ENCODE measurements around the gene ATP13A4.

The ATP13A4 gene

GRCh38 chr3:193554811-193555210, at the start of gene ATP13A4:
TSS of gene ATP13A4 (minus strand) at chr3:193554895. CDS start at chr3:193554799, 96 bp downstream.
- no peak for DNase-seq

GRCh38 chr3:193599393-193599792, 44.7 kb upstream of the ATP13A4 start:
- no peak for DNase-seq

- no peak for DNase-seq
Observed at GRCh38 chr3:193598202-193598601, 43.5 kb upstream of the ATP13A4 start.

- no peak for DNase-seq
Observed at GRCh38 chr3:193595939-193596487, 41.3 kb upstream of the ATP13A4 start.

- DNase-seq = no peak
Observed at GRCh38 chr3:193594946-193595689, 40.4 kb upstream of the ATP13A4 start.

- peak; percentile 20 for DNase-seq
Observed at GRCh38 chr3:193593668-193594030, 39.0 kb upstream of the ATP13A4 start.

- DNase-seq = peak; percentile 98
Observed at GRCh38 chr3:193592841-193593667, 38.4 kb upstream of the ATP13A4 start, which contains the start of gene OPA1. TSS of gene OPA1 (plus strand) at chr3:193593208. CDS start at chr3:193593378, 170 bp downstream.

GRCh38 chr3:193590088-193590856, 35.6 kb upstream of the ATP13A4 start:
- DNase-seq = no peak

GRCh38 chr3:193589616-193590015, 34.9 kb upstream of the ATP13A4 start:
- no peak for DNase-seq

GRCh38 chr3:193589129-193589528, 34.4 kb upstream of the ATP13A4 start:
- DNase-seq = no peak

GRCh38 chr3:193586526-193586925, 31.8 kb upstream of the ATP13A4 start:
- DNase-seq = no peak

GRCh38 chr3:193585530-193585929, 30.8 kb upstream of the ATP13A4 start:
- DNase-seq = no peak

- DNase-seq = no peak
Observed at GRCh38 chr3:193574488-193575070, 19.9 kb upstream of the ATP13A4 start.

GRCh38 chr3:193573403-193574191, 18.9 kb upstream of the ATP13A4 start:
- no peak for DNase-seq

- peak; percentile 65 for DNase-seq
Observed at GRCh38 chr3:193572426-193572908, 17.8 kb upstream of the ATP13A4 start.

- DNase-seq = no peak
Observed at GRCh38 chr3:193569119-193569518, 14.4 kb upstream of the ATP13A4 start.

- peak; percentile 20 for DNase-seq
Observed at GRCh38 chr3:193564012-193564411, 9.3 kb upstream of the ATP13A4 start.

- no peak for DNase-seq
Observed at GRCh38 chr3:193563426-193563825, 8.7 kb upstream of the ATP13A4 start.

GRCh38 chr3:193560870-193561269, 6.2 kb upstream of the ATP13A4 start:
- DNase-seq = no peak

- no peak for DNase-seq
Observed at GRCh38 chr3:193560091-193560490, 5.4 kb upstream of the ATP13A4 start.

- DNase-seq = no peak
Observed at GRCh38 chr3:193559100-193559499, 4.4 kb upstream of the ATP13A4 start.

- no peak for DNase-seq
Observed at GRCh38 chr3:193556841-193557240, 2.1 kb upstream of the ATP13A4 start.
